Umbilical cord (tissue), 2 donors: Measurements from ENCODE around the gene PSMB3. TPM values are rescaled to one million over a fixed set of nuclear protein-coding genes. Genes with fewer than 3 reads are reported as not detected.
A peak's percentile ranks its signal among the peaks of the same experiment; 100 is the strongest.

Experiments
- DNase-seq: peaks from one replicate; pipeline ENCODE4 v3.0.0-alpha.2; 2015; ENCODE audit warnings: low spot score
- total RNA-seq: library from RNA; depleted of rRNA; stranded (reverse); fragments of >200 nt; gene quantifications from one replicate; pipeline ENCODE4 v1.2.3, GENCODE V29; 2014; ENCODE audit warnings: low replicate concordance; ENCODE audit not compliant: insufficient read depth

The PSMB3 gene
- total RNA-seq, 1 donor from 2014 or later, result 97.7 TPM

- no peak for DNase-seq
These were observed 44.1 kb downstream of the PSMB3 start for GRCh38 chr17:38796451-38797157.

DNA sequence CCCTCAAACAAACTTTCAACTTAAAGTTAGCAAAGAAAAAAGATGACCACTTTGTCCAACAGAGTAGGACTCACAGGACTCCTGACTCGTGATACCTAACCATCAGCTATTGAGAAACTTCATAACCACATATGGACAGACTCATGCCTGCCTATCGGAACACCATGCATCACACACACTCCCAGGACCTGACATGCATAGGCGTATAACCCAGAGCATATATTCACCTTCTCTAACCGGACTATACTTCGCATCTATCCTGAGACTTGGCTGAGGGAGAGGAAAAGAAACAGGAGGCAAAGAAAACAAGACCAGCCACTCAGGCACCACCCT lies 44.6 kb downstream of the PSMB3 start:
- no peak for DNase-seq

DNA sequence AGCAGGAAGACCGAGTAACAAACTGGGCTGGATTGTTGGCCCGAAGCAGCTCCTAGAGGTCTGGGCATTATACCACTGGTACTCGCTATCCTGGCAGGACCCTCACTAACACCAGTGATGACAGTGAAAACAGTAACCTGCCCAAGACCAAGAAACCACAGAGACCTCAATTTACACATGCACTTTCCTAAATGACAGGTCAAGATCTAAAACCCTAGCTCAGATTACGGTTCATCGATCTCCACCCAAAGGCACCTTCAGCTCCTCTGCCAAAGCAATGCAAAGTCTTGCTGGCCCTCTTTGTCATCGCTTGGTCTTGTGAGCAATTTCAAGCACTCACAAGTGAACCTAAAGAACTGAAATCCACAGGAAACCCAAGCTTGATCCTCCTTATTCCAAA lies 45.3 kb downstream of the PSMB3 start:
- no peak for DNase-seq

DNA sequence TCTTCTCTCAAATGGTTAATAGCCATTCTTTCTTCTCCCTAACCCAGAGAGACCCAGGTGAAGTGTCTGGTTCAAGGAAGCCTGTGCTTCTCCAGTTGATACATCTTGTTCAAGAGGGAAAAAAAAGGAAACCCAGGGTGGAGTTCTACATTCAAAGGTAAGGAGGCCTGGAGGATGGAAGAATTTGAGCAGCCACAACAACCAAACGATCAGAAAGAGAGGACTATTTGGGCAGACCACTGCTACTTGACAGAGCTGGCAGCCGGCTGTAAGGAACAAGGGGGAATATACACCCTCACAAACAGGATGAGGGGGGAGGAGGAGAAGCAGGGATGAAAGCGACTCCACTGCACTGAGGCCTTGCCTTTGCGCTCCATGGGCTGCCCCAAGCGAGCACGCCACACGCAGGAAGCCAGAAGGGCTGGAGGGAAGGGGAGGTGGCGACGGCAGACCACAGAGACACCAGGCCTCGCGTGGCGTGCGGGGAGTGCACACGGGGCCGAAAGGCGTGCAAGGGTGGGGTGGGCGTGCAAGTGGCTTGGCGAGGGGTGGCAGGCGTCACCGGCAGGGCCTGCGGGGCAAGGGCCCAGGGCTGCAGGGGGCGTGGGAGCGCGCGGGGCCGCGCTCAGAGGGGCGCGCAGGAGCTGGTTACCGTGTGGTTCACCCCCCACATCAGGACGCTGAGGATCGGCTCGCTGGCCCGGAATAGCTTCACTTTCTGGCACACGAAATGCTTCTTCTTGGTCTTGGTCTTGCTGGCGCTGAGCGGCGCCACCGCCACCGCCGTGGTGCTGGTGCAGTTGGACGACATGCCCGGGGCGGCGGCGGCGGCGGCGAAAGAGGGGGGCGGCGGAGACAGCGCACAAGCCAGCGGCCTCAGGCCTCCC lies 46.3 kb downstream of the PSMB3 start:
- peak; percentile 69 for DNase-seq

GRCh38 chr17:38799501-38800236 lies 47.1 kb downstream of the PSMB3 start, which contains the start of gene PIP4K2B:
Gene PIP4K2B, minus strand, starts transcription at chr17:38799556. Its CDS starts 132 bp downstream, at chr17:38799424.
- DNase-seq, result peak; percentile 99

DNA sequence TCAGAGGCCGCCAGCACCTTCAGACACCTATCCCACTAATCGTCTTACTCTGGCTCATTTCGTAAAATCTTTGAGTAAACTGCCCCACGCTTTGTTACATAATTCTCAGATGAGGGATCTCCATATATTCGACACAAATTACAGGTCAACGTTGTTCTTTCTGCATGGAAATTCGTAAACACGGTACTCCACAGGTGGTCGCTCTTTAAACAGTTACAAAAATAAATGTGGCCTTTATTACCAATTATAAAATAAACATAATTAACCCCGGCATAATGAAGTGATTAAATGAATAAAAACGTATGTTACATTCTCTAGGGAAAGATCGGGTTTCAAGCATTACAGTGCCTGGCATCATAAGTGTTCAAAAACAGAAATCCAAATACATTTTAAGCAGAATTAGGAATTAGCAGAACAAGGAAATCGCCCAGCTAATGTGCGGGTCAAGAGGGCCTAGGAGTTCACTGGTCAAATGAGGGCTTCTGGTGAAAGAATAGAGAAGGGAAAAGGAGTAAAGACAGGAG lies 47.8 kb downstream of the PSMB3 start:
- no peak for DNase-seq

- DNase-seq, result no peak
These were observed 57.3 kb downstream of the PSMB3 start for GRCh38 chr17:38809828-38810227.

Other genes starting within 250 kb of the PSMB3 start
- gene SRCIN1, start 146.8 kb upstream of the PSMB3 start, total RNA-seq, result 2.4 TPM
- gene EPOP, start 77.8 kb upstream of the PSMB3 start, total RNA-seq, result 3.1 TPM
- gene MLLT6, start 47.5 kb upstream of the PSMB3 start, total RNA-seq, result 20.0 TPM
- gene CISD3, start 22.4 kb upstream of the PSMB3 start, total RNA-seq, result 2.2 TPM
- 7.0 TPM for gene PCGF2, start 4.4 kb upstream of the PSMB3 start, total RNA-seq
- 48.6 TPM for gene PIP4K2B, start 46.8 kb downstream of the PSMB3 start, total RNA-seq
- 17.6 TPM for gene CWC25, start 72.6 kb downstream of the PSMB3 start, total RNA-seq
- gene RPL23, start 101.0 kb downstream of the PSMB3 start, total RNA-seq, result 1,829 TPM
- 266 TPM for gene LASP1, start 117.3 kb downstream of the PSMB3 start, total RNA-seq
- not detected for gene FBXO47, start 214.7 kb downstream of the PSMB3 start, total RNA-seq